Ishikawa (cell line): ENCODE data around the gene RAB3C.

Experiments used
- CEBPB ChIP-seq: IDR thresholded peaks from 2 replicates; pipeline ENCODE4 v1.6.1; 2012
- CREB1 ChIP-seq: IDR thresholded peaks from 2 replicates; pipeline ENCODE4 v1.6.1; 2012; ENCODE audit warnings: low read depth
- EGR1 ChIP-seq: IDR thresholded peaks from 2 replicates; pipeline ENCODE4 v1.6.1; 2012
- EP300 ChIP-seq: IDR thresholded peaks from 2 replicates; pipeline ENCODE4 v1.6.1; 2012; ENCODE audit warnings: borderline replicate concordance
- FOXM1 ChIP-seq: IDR thresholded peaks from 2 replicates; pipeline ENCODE4 v1.6.1; 2012; ENCODE audit warnings: low read depth, borderline replicate concordance
- NFIC ChIP-seq: IDR thresholded peaks from 2 replicates; pipeline ENCODE4 v1.6.1; 2012
- RAD21 ChIP-seq: IDR thresholded peaks from 2 replicates; pipeline ENCODE4 v1.6.1; 2012; ENCODE audit warnings: low read depth
- TAF1 ChIP-seq: IDR thresholded peaks from 2 replicates; pipeline ENCODE4 v1.6.1; 2012; ENCODE audit warnings: low read depth, mild to moderate bottlenecking
- TCF12 ChIP-seq: IDR thresholded peaks from 2 replicates; pipeline ENCODE4 v1.6.1; 2012; ENCODE audit warnings: low read depth
- TEAD4 ChIP-seq: IDR thresholded peaks from 2 replicates; pipeline ENCODE4 v1.6.1; 2012
- USF1 ChIP-seq: IDR thresholded peaks from 2 replicates; pipeline ENCODE4 v1.6.1; 2012
- YY1 ChIP-seq: IDR thresholded peaks from 2 replicates; pipeline ENCODE4 v1.6.1; 2012; ENCODE audit warnings: low read depth
- ZBTB7A ChIP-seq: IDR thresholded peaks from 2 replicates; pipeline ENCODE4 v1.6.1; 2012; ENCODE audit warnings: low read depth
- TF ChIP-seq, protein P1 (sequence below): IDR thresholded peaks from 2 replicates; pipeline ENCODE4 v1.6.1; 2012
- TF ChIP-seq, protein P2 (sequence below): IDR thresholded peaks from 2 replicates; pipeline ENCODE4 v1.6.1; 2012; ENCODE audit warnings: low read depth, mild to moderate bottlenecking

RAB3C gene

DNA sequence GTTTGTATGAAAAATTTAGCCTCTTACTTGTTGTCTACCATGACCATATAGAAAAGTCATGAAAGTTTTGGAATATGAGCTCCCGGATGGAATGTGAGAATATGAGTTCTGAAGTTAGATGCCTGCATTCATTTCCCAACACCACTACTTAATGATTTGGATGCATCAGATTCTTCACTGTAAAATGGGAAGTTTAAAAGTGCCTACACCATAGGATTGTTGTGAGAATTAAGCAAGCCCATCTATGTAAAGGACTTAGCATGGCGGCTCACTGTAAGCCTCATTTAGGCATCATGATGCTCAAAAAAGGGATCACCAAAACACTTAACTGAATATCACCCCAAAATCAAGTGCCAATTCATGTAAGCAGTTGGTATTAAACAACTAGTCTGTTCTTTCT, 177.3 kb downstream of the RAB3C start:
- no peak for TF ChIP-seq NFIC
- TF ChIP-seq TCF12 = no peak
- no peak for TF ChIP-seq ZBTB7A
- TF ChIP-seq, protein P1, sequence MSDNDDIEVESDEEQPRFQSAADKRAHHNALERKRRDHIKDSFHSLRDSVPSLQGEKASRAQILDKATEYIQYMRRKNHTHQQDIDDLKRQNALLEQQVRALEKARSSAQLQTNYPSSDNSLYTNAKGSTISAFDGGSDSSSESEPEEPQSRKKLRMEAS = no peak
- no peak for TF ChIP-seq CREB1
- TF ChIP-seq, protein P2, sequence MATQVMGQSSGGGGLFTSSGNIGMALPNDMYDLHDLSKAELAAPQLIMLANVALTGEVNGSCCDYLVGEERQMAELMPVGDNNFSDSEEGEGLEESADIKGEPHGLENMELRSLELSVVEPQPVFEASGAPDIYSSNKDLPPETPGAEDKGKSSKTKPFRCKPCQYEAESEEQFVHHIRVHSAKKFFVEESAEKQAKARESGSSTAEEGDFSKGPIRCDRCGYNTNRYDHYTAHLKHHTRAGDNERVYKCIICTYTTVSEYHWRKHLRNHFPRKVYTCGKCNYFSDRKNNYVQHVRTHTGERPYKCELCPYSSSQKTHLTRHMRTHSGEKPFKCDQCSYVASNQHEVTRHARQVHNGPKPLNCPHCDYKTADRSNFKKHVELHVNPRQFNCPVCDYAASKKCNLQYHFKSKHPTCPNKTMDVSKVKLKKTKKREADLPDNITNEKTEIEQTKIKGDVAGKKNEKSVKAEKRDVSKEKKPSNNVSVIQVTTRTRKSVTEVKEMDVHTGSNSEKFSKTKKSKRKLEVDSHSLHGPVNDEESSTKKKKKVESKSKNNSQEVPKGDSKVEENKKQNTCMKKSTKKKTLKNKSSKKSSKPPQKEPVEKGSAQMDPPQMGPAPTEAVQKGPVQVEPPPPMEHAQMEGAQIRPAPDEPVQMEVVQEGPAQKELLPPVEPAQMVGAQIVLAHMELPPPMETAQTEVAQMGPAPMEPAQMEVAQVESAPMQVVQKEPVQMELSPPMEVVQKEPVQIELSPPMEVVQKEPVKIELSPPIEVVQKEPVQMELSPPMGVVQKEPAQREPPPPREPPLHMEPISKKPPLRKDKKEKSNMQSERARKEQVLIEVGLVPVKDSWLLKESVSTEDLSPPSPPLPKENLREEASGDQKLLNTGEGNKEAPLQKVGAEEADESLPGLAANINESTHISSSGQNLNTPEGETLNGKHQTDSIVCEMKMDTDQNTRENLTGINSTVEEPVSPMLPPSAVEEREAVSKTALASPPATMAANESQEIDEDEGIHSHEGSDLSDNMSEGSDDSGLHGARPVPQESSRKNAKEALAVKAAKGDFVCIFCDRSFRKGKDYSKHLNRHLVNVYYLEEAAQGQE = no peak
- TF ChIP-seq USF1 = no peak
- no peak for TF ChIP-seq TAF1
- TF ChIP-seq TEAD4 = no peak
- no peak for TF ChIP-seq EGR1
- TF ChIP-seq YY1 = no peak
- no peak for TF ChIP-seq CEBPB
- no peak for TF ChIP-seq FOXM1
- no peak for TF ChIP-seq RAD21
- no peak for TF ChIP-seq EP300

DNA sequence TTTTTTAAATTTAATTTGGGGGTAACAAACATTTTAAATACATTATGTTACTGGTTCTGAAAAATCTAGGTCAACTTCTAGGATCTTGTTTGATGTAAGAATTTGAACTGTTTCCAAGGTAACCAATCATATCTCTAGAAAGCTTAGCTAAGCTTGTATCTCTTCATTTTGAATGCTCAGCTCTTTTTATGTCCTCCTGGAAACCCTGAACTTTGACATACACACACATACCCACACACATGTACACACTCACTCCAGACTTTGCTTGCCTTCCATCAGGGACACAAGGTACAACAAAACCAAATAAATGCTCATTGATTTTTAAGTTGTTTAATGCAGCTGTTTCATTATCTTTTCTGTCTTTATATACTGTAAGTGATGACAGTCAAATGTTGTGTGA, 178.5 kb downstream of the RAB3C start:
- TF ChIP-seq EP300 (no peak), CEBPB (no peak), USF1 (no peak), CREB1 (no peak), FOXM1 (no peak), TAF1 (no peak), TEAD4 (no peak), EGR1 (no peak)
- TF ChIP-seq, protein P1 = no peak

GRCh38 chr5:58763390-58763789, 180.5 kb downstream of the RAB3C start:
- TF ChIP-seq CEBPB (no peak), YY1 (no peak), ZBTB7A (no peak)
- TF ChIP-seq, protein P1 = no peak

- no peak for TF ChIP-seq CREB1
- no peak for TF ChIP-seq ZBTB7A
- TF ChIP-seq RAD21 = no peak
- TF ChIP-seq NFIC = no peak
- TF ChIP-seq TAF1 = no peak
- TF ChIP-seq FOXM1 = no peak
- no peak for TF ChIP-seq YY1
- no peak for TF ChIP-seq CEBPB
- no peak for TF ChIP-seq TEAD4
- no peak for TF ChIP-seq EP300
- no peak for TF ChIP-seq TCF12
- TF ChIP-seq, protein P2 = no peak
- no peak for TF ChIP-seq USF1
- TF ChIP-seq, protein P1 = no peak
- TF ChIP-seq EGR1 = no peak
Observed at GRCh38 chr5:58764199-58764598, 181.3 kb downstream of the RAB3C start.

DNA sequence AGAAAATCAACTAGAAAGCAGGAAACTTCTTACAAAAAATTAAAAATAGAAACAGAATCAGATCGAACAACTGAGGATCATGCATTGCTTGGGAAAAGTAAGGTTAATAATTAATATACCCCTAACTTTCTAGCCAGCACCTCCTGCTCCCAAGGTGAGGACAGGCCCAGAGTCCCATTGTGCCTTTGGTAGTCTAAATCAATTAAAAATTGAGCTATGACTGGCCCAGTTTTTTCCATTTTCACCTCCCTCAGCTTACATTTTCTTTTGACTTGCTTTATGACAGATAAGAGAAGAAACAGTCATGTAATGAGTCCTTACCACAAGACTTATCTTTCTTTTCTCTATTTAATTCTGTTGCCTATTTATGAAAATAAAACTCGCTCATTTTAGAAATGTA, 182.2 kb downstream of the RAB3C start:
- no peak for TF ChIP-seq EGR1
- TF ChIP-seq TCF12 = no peak
- TF ChIP-seq, protein P2 = no peak
- no peak for TF ChIP-seq CEBPB
- TF ChIP-seq NFIC = no peak
- no peak for TF ChIP-seq YY1
- TF ChIP-seq FOXM1 = no peak
- TF ChIP-seq, protein P1 = no peak
- TF ChIP-seq TEAD4 = no peak
- no peak for TF ChIP-seq ZBTB7A
